Mucosa of rectum (tissue), 2 donors: ENCODE results near the gene TAF1D.
A peak's percentile ranks its signal among the peaks of the same experiment; 100 is the strongest.
"Not testable (repeated sequence)": the region's sequence is repeated elsewhere in the genome, so short reads cannot be mapped to it uniquely, and the experiment has no call there.

ENCODE experiments used
- H3K27ac ChIP-seq, 2 donors: one replicate each; pipeline ENCODE4 v1.7.0; 2013; ENCODE audit warnings: inconsistent platforms in 2 of 2, low read depth in 2 of 2, low read length in 2 of 2
- H3K27me3 ChIP-seq, 2 donors: one replicate each; pipeline ENCODE4 v1.7.0; 2013; ENCODE audit warnings: low read length in 2 of 2; ENCODE audit not compliant: control insufficient read depth in 2 of 2, insufficient read depth in 2 of 2
- H3K36me3 ChIP-seq, 2 donors: one replicate each; pipeline ENCODE4 v1.7.0; 2013; ENCODE audit warnings: low read length in 2 of 2; ENCODE audit not compliant: control insufficient read depth in 2 of 2, insufficient read depth in 2 of 2
- H3K4me1 ChIP-seq, 2 donors: one replicate each; pipeline ENCODE4 v1.7.0; 2013; ENCODE audit warnings: low read length in 2 of 2, mild to moderate bottlenecking in 1 of 2; ENCODE audit not compliant: control insufficient read depth in 2 of 2, insufficient read depth in 2 of 2
- H3K4me3 ChIP-seq, 2 donors: one replicate each; pipeline ENCODE4 v1.7.0; 2013; ENCODE audit warnings: low read length in 2 of 2
- H3K9ac ChIP-seq, 2 donors: one replicate each; pipeline ENCODE4 v1.7.0; 2013; ENCODE audit warnings: low read length in 2 of 2, low read depth in 1 of 2, mild to moderate bottlenecking in 1 of 2
- H3K9me3 ChIP-seq, 2 donors: one replicate each; pipeline ENCODE4 v1.7.0; 2013; ENCODE audit warnings: low read length in 2 of 2; ENCODE audit not compliant: control insufficient read depth in 2 of 2
- donor health status: healthy.
- donor health status: Normal muscosa, but diverticular disease.

TAF1D gene

GRCh38 chr11:93753241-93753640 is 11.9 kb upstream of the TAF1D start:
- Histone ChIP-seq H3K9me3 (no peaks in the 10 kb centered on the region), H3K27ac (no peak overlapping the region), H3K36me3 (peaks cover 38 to 45% of the 10 kb centered on the region in 2 donors), H3K4me3 (no peak overlapping the region), H3K27me3 (no peaks in the 10 kb centered on the region), H3K4me1 (no peaks in the 10 kb centered on the region), H3K9ac (no peak overlapping the region)

DNA sequence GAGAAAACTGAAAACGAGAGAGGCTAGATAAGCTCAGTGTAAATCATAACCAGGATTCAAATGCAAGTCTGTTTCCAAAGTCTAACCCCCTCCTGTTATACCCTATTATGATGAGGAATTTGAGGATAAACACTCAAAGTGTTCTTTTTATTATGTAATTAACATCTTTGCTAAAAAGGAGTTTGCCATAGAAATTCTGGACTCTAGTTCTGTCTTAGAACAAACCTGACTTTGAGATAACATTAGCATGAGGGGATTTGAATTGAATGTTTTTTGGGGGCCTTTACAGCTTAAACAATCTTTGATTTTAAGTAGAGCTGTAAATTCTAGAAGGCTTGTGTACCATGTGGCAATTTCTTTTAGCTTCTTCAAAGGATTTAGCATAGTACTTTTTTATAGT is 9.7 kb upstream of the TAF1D start:
- Histone ChIP-seq H3K27me3 (no peaks in the 10 kb centered on the region), H3K27ac (no peak overlapping the region), H3K9me3 (no peaks in the 10 kb centered on the region), H3K4me3 (no peak overlapping the region), H3K4me1 (no peaks in the 10 kb centered on the region), H3K36me3 (peaks cover 23 to 25% of the 10 kb centered on the region in 2 donors), H3K9ac (no peak overlapping the region)

- Histone ChIP-seq H3K4me1 (peaks cover 6 to 10% of the 10 kb centered on the region in 2 donors), H3K27me3 (no peaks in the 10 kb centered on the region), H3K27ac (no peak overlapping the region), H3K36me3 (peaks cover 9 to 15% of the 10 kb centered on the region in 2 donors), H3K4me3 (no peak overlapping the region), H3K9me3 (no peaks in the 10 kb centered on the region), H3K9ac (no peak overlapping the region)
These were observed 5.8 kb upstream of the TAF1D start for GRCh38 chr11:93747122-93747521.

DNA sequence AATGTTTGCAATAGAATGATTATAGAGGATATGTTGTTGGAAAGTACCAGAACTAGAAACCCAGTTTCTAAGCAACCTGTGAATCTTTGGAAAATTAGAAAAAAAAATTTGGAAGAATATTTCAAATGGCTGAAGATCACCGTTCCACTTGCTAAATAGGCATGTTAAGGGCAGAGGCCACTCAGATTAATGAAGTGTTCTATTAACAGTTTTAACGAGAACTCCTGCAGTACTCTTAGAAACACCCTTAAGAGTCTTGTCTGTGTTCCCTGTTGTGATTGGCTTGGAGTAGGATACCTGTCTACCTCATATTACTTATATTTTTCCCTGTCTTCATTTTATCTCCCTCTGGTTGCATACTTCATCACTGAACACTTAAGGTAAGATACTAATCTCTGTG is 4.8 kb upstream of the TAF1D start:
- Histone ChIP-seq H3K36me3 (peaks cover 9 to 15% of the 10 kb centered on the region in 2 donors), H3K27ac (no peak overlapping the region), H3K27me3 (no peaks in the 10 kb centered on the region), H3K4me1 (peaks cover 6 to 10% of the 10 kb centered on the region in 2 donors), H3K9ac (no peak overlapping the region), H3K4me3 (no peak overlapping the region), H3K9me3 (no peaks in the 10 kb centered on the region)

- not testable (repeated sequence) for H3K9me3 ChIP-seq, H3K4me1 ChIP-seq, H3K27me3 ChIP-seq
- H3K9ac ChIP-seq = peak overlapping the region; percentile 29 to 31
- peaks cover 9 to 12% of the 10 kb centered on the region in 2 donors for H3K36me3 ChIP-seq
- peak overlapping the region in 1 of 2 donors; percentile 23 for H3K4me3 ChIP-seq
- H3K27ac ChIP-seq = peak overlapping the region in 1 of 2 donors; percentile 41
These were observed 3.9 kb upstream of the TAF1D start for GRCh38 chr11:93745005-93745755.

DNA sequence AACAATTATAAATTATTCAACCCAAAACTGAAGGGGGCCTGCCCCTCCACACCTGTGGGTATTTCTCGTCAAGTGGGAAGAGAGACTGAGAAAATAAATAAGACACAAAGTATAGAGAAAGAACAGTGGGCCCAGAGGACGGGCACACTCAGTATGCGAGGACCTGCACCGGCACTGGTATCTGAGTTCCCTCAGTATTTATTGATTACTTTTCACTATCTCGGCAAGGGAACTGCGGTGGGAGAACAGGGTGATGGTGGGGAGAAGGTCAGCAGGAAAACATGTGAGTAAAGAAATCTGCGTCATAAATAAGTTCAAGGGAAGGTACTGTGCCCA is 3.3 kb upstream of the TAF1D start:
- Histone ChIP-seq H3K27me3 (no peaks in the 10 kb centered on the region), H3K4me3 (peak overlapping the region in 1 of 2 donors; percentile 23), H3K4me1 (peaks cover 9 to 15% of the 10 kb centered on the region in 2 donors), H3K27ac (peak overlapping the region in 1 of 2 donors; percentile 41), H3K36me3 (peaks cover 8% of the 10 kb centered on the region in 2 donors), H3K9me3 (no peaks in the 10 kb centered on the region), H3K9ac (peak overlapping the region; percentile 29 to 31)

DNA sequence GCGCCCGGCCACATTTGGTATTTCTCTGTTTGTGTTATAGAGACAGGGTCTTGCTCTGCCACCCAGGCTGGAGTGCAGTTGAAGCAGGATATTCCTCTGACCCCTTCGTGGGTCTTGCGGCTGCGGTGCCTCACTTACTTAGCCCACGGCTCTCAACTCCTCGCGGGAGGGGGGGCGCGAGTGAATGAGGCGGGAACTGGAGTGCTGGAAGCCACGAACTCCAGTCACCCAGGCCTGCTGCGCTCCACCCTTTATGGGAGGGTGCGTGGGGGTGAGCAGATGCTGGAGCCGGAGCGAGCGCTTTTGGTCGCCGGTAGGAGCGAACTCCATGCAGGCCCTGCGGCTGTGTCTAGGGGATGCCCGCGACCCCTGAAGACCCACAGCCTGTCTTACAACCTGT is 2.0 kb upstream of the TAF1D start:
- H3K9me3 ChIP-seq = no peaks in the 10 kb centered on the region
- peaks cover 8 to 10% of the 10 kb centered on the region in 2 donors for H3K36me3 ChIP-seq
- peaks cover 14 to 26% of the 10 kb centered on the region in 2 donors for H3K4me1 ChIP-seq
- no peak overlapping the region for H3K27ac ChIP-seq
- no peaks in the 10 kb centered on the region for H3K27me3 ChIP-seq
- no peak overlapping the region for H3K9ac ChIP-seq
- no peak overlapping the region for H3K4me3 ChIP-seq

GRCh38 chr11:93741882-93742226 is 559 bp upstream of the TAF1D start:
- peak overlapping the region; percentile 95 to 100 for H3K4me3 ChIP-seq
- peaks cover 24 to 27% of the 10 kb centered on the region in 2 donors for H3K4me1 ChIP-seq
- H3K9me3 ChIP-seq = no peaks in the 10 kb centered on the region
- peak overlapping the region; percentile 93 to 100 for H3K9ac ChIP-seq
- H3K27ac ChIP-seq = peak overlapping the region; percentile 96
- H3K36me3 ChIP-seq = peaks cover 19 to 24% of the 10 kb centered on the region in 2 donors
- no peaks in the 10 kb centered on the region for H3K27me3 ChIP-seq

GRCh38 chr11:93740730-93741093 is 583 bp downstream of the TAF1D start:
- peak overlapping the region; percentile 95 to 100 for H3K4me3 ChIP-seq
- no peaks in the 10 kb centered on the region for H3K27me3 ChIP-seq
- no peaks in the 10 kb centered on the region for H3K9me3 ChIP-seq
- H3K27ac ChIP-seq = peak overlapping the region; percentile 96
- peak overlapping the region; percentile 93 to 100 for H3K9ac ChIP-seq
- peaks cover 24 to 27% of the 10 kb centered on the region in 2 donors for H3K4me1 ChIP-seq
- peaks cover 29 to 36% of the 10 kb centered on the region in 2 donors for H3K36me3 ChIP-seq

DNA sequence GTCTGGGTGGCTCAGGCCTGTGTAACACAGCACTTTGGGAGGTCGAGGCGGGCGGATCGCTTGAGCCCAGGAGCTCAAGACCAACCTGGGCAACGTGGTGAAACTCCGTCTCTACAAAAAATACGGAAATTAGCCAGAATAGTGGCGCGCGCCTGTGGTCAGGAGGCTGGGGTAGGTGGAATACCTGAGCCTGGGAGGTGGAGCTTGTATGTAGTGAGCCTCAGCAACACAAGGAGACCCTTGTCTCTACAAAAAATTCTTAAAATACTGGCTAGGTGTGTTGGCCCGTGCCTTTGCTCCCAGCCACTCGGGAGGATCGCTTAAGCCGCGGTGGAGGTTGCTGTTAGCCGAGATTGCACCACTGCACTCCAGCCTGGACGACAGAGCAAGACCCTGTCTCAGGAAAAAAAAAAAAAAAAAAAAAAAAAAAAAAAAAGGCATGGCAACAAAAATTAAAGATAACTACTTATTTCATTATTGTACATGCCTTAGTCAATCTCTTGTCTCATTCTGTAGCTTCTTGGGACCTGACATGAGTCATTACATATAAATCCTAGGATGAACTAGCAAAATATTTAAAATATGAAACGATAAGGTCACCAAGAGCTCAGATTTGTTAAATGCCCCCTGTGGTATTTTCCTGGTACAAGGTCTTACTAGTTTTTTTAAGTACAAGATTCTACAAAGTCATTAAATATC is 1.1 kb downstream of the TAF1D start:
- Histone ChIP-seq H3K9ac (peak overlapping the region; percentile 93 to 100), H3K27ac (no peak overlapping the region), H3K4me3 (peak overlapping the region; percentile 95 to 100), H3K27me3 (no peaks in the 10 kb centered on the region), H3K4me1 (peaks cover 24 to 27% of the 10 kb centered on the region in 2 donors), H3K9me3 (no peaks in the 10 kb centered on the region), H3K36me3 (peaks cover 34 to 41% of the 10 kb centered on the region in 2 donors)
